ENCODE measurements around the gene CACFD1.
"Not testable (repeated sequence)": the region's sequence is repeated elsewhere in the genome, so short reads cannot be mapped to it uniquely, and the experiment has no call there.

The CACFD1 gene

GRCh38 chr9:133449760-133450159, 10.0 kb upstream of the CACFD1 start:
- TF ChIP-seq, protein P1, sequence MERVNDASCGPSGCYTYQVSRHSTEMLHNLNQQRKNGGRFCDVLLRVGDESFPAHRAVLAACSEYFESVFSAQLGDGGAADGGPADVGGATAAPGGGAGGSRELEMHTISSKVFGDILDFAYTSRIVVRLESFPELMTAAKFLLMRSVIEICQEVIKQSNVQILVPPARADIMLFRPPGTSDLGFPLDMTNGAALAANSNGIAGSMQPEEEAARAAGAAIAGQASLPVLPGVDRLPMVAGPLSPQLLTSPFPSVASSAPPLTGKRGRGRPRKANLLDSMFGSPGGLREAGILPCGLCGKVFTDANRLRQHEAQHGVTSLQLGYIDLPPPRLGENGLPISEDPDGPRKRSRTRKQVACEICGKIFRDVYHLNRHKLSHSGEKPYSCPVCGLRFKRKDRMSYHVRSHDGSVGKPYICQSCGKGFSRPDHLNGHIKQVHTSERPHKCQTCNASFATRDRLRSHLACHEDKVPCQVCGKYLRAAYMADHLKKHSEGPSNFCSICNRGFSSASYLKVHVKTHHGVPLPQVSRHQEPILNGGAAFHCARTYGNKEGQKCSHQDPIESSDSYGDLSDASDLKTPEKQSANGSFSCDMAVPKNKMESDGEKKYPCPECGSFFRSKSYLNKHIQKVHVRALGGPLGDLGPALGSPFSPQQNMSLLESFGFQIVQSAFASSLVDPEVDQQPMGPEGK (CRISPR knock-in tag; IDR thresholded peaks at IDR 0.05; ENCODE audit: borderline replicate concordance) = no peak
- TF ChIP-seq ZNF8 (CRISPR knock-in tag; IDR thresholded peaks at IDR 0.05) (no peak), RARB (CRISPR knock-in tag; IDR thresholded peaks at IDR 0.05) (no peak)
- peak; percentile 30; the same call in 2 of the 3 replicates for ATAC-seq

DNA sequence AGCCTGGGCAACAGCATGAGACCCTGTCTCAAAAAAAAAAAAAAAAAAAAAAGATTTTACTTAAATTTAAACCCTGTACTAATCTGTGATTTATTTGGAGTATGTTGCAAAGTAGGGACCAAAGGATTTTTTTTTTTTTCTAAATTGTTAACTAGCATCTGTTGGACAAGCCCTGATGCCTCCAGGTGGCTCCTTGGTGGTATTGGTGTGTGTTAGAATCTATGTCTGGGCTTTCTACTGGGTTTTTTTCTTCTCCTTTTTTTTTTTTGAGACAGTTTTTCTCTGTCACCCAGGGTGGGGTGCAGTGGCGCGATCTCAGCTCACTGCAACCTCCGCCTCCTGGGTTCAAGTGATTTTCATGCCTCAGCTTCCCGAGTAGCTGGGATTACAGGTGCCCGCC, 7.9 kb upstream of the CACFD1 start:
- ATAC-seq = not testable (repeated sequence)

GRCh38 chr9:133452562-133452961, 7.2 kb upstream of the CACFD1 start:
- TF ChIP-seq TOX (CRISPR knock-in tag; IDR thresholded peaks at IDR 0.05; ENCODE audit: borderline replicate concordance) (no peak), RARB (CRISPR knock-in tag; IDR thresholded peaks at IDR 0.05) (no peak), ISL1 (CRISPR knock-in tag; IDR thresholded peaks at IDR 0.05) (no peak), ZNF70 (CRISPR knock-in tag; IDR thresholded peaks at IDR 0.05) (no peak), PPARA (CRISPR knock-in tag; IDR thresholded peaks at IDR 0.05; ENCODE audit: borderline replicate concordance) (no peak), ZNF565 (CRISPR knock-in tag; conservative IDR thresholded peaks at IDR 0.05; ENCODE audit: low read depth) (no peak), ZFP3 (CRISPR knock-in tag; IDR thresholded peaks at IDR 0.05) (no peak), OSR1 (CRISPR knock-in tag; IDR thresholded peaks at IDR 0.05) (no peak), GLIS3 (CRISPR knock-in tag; IDR thresholded peaks at IDR 0.05) (no peak), ZFP30 (CRISPR knock-in tag; IDR thresholded peaks at IDR 0.05) (no peak)
- TF ChIP-seq, protein P2, sequence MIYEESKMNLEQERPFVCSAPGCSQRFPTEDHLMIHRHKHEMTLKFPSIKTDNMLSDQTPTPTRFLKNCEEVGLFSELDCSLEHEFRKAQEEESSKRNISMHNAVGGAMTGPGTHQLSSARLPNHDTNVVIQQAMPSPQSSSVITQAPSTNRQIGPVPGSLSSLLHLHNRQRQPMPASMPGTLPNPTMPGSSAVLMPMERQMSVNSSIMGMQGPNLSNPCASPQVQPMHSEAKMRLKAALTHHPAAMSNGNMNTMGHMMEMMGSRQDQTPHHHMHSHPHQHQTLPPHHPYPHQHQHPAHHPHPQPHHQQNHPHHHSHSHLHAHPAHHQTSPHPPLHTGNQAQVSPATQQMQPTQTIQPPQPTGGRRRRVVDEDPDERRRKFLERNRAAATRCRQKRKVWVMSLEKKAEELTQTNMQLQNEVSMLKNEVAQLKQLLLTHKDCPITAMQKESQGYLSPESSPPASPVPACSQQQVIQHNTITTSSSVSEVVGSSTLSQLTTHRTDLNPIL (CRISPR knock-in tag; IDR thresholded peaks at IDR 0.05; ENCODE audit: low read depth) = no peak
- TF ChIP-seq, protein P1 (CRISPR knock-in tag; IDR thresholded peaks at IDR 0.05; ENCODE audit: borderline replicate concordance) = no peak
- TF ChIP-seq, protein P3, sequence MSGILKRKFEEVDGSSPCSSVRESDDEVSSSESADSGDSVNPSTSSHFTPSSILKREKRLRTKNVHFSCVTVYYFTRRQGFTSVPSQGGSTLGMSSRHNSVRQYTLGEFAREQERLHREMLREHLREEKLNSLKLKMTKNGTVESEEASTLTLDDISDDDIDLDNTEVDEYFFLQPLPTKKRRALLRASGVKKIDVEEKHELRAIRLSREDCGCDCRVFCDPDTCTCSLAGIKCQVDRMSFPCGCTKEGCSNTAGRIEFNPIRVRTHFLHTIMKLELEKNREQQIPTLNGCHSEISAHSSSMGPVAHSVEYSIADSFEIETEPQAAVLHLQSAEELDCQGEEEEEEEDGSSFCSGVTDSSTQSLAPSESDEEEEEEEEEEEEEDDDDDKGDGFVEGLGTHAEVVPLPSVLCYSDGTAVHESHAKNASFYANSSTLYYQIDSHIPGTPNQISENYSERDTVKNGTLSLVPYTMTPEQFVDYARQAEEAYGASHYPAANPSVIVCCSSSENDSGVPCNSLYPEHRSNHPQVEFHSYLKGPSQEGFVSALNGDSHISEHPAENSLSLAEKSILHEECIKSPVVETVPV (CRISPR knock-in tag; IDR thresholded peaks at IDR 0.05) = no peak
- ATAC-seq = no peak

DNA sequence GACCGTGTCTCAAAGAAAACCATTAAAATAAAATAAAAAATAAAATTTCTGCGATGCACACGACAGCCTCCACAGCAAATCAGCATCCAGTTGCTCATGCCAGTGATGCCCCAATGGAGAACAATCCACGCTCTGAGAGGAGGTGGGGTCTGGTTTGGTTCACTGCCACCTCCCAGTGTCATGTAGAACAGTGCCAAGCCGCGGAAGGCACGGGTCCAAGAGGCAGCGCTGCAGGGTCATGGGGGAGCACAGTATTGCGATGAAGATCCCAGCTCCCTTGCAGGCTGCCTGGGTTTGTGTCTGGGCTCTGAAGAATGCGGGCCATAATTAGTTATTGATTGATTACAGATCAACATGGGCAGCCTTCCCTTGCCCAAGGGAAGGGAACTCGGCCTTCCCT, 6.1 kb upstream of the CACFD1 start:
- no peak for TF ChIP-seq BACH2 (CRISPR knock-in tag; IDR thresholded peaks at IDR 0.05; ENCODE audit: borderline replicate concordance)
- TF ChIP-seq, protein P3 (CRISPR knock-in tag; IDR thresholded peaks at IDR 0.05) = no peak
- no peak for TF ChIP-seq ZNF565 (CRISPR knock-in tag; conservative IDR thresholded peaks at IDR 0.05; ENCODE audit: low read depth)
- TF ChIP-seq TSHZ2 (CRISPR knock-in tag; IDR thresholded peaks at IDR 0.05) = no peak
- TF ChIP-seq, protein P2 (CRISPR knock-in tag; IDR thresholded peaks at IDR 0.05; ENCODE audit: low read depth) = no peak
- TF ChIP-seq TCF4 (CRISPR knock-in tag; IDR thresholded peaks at IDR 0.05; ENCODE audit: borderline replicate concordance) = no peak
- no peak for TF ChIP-seq ISL1 (CRISPR knock-in tag; IDR thresholded peaks at IDR 0.05)
- TF ChIP-seq GLIS3 (CRISPR knock-in tag; IDR thresholded peaks at IDR 0.05) = no peak
- TF ChIP-seq OSR1 (CRISPR knock-in tag; IDR thresholded peaks at IDR 0.05) = no peak
- no peak for TF ChIP-seq ZNF8 (CRISPR knock-in tag; IDR thresholded peaks at IDR 0.05)
- TF ChIP-seq RARB (CRISPR knock-in tag; IDR thresholded peaks at IDR 0.05) = no peak
- no peak for TF ChIP-seq ZFP30 (CRISPR knock-in tag; IDR thresholded peaks at IDR 0.05)
- no peak for ATAC-seq

Data from SK-N-SH treated with all-trans-retinoic acid at 6 μM for 48 hours (cell line).